CD8-positive, alpha-beta memory T cell (primary cell): ENCODE measurements around the gene GNAI2. TPM values are rescaled to one million over a fixed set of nuclear protein-coding genes. Genes with fewer than 3 reads are reported as not detected.

Source experiments
- polyA plus RNA-seq: library from polyadenylated mRNA; unstranded; fragments of 300-500 nt; fragmentation: Illumina TruSeq; gene quantifications from one replicate; pipeline ENCODE4 v1.2.3, GENCODE V29; 2021
- total RNA-seq, 2 experiments: library from RNA; stranded (reverse); gene quantifications; one replicate each; pipeline ENCODE4 v1.2.3, GENCODE V29; 2021

The GNAI2 gene
- total and polyA plus RNA-seq, 3 experiments from 2014 or later, result 259 to 665 (median 265) TPM

Other genes with a start within 250 kb of the GNAI2 start
- 100 to 1,000 TPM; 127 to 136 TPM for gene RBM5, start 147.3 kb upstream of the GNAI2 start, total RNA-seq
- gene RBM5, start 147.3 kb upstream of the GNAI2 start, polyA plus RNA-seq, result 36.9 TPM
- not detected for gene SEMA3F, start 80.9 kb upstream of the GNAI2 start, total RNA-seq
- not detected for gene SEMA3F, start 80.9 kb upstream of the GNAI2 start, polyA plus RNA-seq
- not detected for gene GNAT1, start 44.6 kb upstream of the GNAI2 start, total RNA-seq
- not detected for gene GNAT1, start 44.6 kb upstream of the GNAI2 start, polyA plus RNA-seq
- not detected for gene SLC38A3, start 30.9 kb upstream of the GNAI2 start, total RNA-seq
- not detected for gene SLC38A3, start 30.9 kb upstream of the GNAI2 start, polyA plus RNA-seq
- under 1 TPM in 1 of 2 experiments, not detected in 1; 0.22 TPM for gene SEMA3B, start 32.9 kb downstream of the GNAI2 start, total RNA-seq
- not detected for gene SEMA3B, start 32.9 kb downstream of the GNAI2 start, polyA plus RNA-seq
- not detected for gene LSMEM2, start 42.9 kb downstream of the GNAI2 start, total RNA-seq
- gene LSMEM2, start 42.9 kb downstream of the GNAI2 start, polyA plus RNA-seq, result not detected
- 100 to 1,000 TPM; 191 to 192 TPM for gene IFRD2, start 56.2 kb downstream of the GNAI2 start, total RNA-seq
- gene IFRD2, start 56.2 kb downstream of the GNAI2 start, polyA plus RNA-seq, result 66.8 TPM
- gene HYAL3, start 63.2 kb downstream of the GNAI2 start, total RNA-seq, result 1 to 10 TPM; 7.7 to 8.4 TPM
- 3.6 TPM for gene HYAL3, start 63.2 kb downstream of the GNAI2 start, polyA plus RNA-seq
- 10 to 100 TPM; 17.3 to 18.3 TPM for gene NAA80, start 63.2 kb downstream of the GNAI2 start, total RNA-seq
- 19.3 TPM for gene NAA80, start 63.2 kb downstream of the GNAI2 start, polyA plus RNA-seq
- under 1 TPM in 1 of 2 experiments, not detected in 1; 0.13 TPM for gene HYAL1, start 67.4 kb downstream of the GNAI2 start, total RNA-seq
- 0.81 TPM for gene HYAL1, start 67.4 kb downstream of the GNAI2 start, polyA plus RNA-seq
- 10 to 100 TPM; 13.7 to 13.9 TPM for gene HYAL2, start 86.5 kb downstream of the GNAI2 start, total RNA-seq
- 10.8 TPM for gene HYAL2, start 86.5 kb downstream of the GNAI2 start, polyA plus RNA-seq
- gene TUSC2, start 92.0 kb downstream of the GNAI2 start, total RNA-seq, result 10 to 100 TPM; 31.4 to 36.6 TPM
- gene TUSC2, start 92.0 kb downstream of the GNAI2 start, polyA plus RNA-seq, result 52.9 TPM
- 10 to 100 TPM; 70.8 to 71.9 TPM for gene RASSF1, start 104.6 kb downstream of the GNAI2 start, total RNA-seq
- gene RASSF1, start 104.6 kb downstream of the GNAI2 start, polyA plus RNA-seq, result 152 TPM
- 1 to 10 TPM in 1 of 2 experiments, under 1 TPM in 1; 0.97 to 1.3 TPM for gene ZMYND10, start 109.5 kb downstream of the GNAI2 start, total RNA-seq
- 1.1 TPM for gene ZMYND10, start 109.5 kb downstream of the GNAI2 start, polyA plus RNA-seq
- gene NPRL2, start 114.6 kb downstream of the GNAI2 start, total RNA-seq, result 10 to 100 TPM; 44.6 to 48.0 TPM
- gene NPRL2, start 114.6 kb downstream of the GNAI2 start, polyA plus RNA-seq, result 59.5 TPM
- gene CYB561D2, start 114.7 kb downstream of the GNAI2 start, total RNA-seq, result 10 to 100 TPM; 32.4 to 37.7 TPM
- gene CYB561D2, start 114.7 kb downstream of the GNAI2 start, polyA plus RNA-seq, result 78.2 TPM
- gene TMEM115, start 123.3 kb downstream of the GNAI2 start, total RNA-seq, result 10 to 100 TPM; 30.5 to 33.2 TPM
- 47.2 TPM for gene TMEM115, start 123.3 kb downstream of the GNAI2 start, polyA plus RNA-seq